SKM-1 treated with dmso at 0.1 percent for 144 hours (cell line): Measurements from ENCODE around the gene PHF1.

Experiments used
- DNase-seq: peaks from one replicate; lab custom pipeline; 2025; ENCODE audit not compliant: unreplicated experiment; lab: John Stamatoyannopoulos, UW

PHF1 gene

DNA sequence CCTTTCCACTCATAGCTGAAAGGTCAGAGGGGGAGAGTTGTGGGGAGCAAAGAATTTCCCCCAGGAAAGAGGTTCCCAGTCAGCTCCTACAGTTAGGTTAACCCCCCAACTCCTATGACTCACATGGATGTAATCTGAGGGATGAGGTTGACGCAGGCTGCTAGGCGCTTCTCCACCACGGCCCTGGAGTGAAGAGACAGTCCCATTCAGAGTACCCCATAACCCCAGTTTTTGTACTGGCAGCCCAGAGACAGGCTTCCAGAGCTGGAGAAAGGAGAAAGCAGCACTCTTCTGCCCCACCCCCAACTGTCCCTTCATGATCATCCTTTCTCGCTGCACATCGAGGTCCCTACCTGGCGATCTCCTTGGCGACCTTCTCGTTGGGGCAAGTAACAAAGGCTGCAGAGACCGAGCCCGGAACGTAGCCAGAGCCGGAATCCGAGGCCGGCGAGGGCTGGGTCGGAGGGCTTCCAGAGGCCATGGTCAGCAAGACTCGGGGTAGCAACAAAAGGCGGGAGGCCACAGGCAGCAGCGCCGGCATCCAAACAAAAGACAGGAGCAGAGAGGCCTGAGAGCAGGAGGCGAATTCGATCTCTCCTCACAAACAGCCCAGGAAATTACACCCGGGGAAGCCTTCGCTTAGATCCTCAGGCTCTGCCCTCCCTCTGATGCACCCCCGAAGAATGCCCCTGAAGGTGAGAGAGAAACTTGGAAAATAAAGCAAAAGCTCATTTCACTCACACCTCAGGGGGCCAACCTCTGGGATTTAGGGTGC is 6.5 kb downstream of the PHF1 start:
- DNase-seq = no peak

DNA sequence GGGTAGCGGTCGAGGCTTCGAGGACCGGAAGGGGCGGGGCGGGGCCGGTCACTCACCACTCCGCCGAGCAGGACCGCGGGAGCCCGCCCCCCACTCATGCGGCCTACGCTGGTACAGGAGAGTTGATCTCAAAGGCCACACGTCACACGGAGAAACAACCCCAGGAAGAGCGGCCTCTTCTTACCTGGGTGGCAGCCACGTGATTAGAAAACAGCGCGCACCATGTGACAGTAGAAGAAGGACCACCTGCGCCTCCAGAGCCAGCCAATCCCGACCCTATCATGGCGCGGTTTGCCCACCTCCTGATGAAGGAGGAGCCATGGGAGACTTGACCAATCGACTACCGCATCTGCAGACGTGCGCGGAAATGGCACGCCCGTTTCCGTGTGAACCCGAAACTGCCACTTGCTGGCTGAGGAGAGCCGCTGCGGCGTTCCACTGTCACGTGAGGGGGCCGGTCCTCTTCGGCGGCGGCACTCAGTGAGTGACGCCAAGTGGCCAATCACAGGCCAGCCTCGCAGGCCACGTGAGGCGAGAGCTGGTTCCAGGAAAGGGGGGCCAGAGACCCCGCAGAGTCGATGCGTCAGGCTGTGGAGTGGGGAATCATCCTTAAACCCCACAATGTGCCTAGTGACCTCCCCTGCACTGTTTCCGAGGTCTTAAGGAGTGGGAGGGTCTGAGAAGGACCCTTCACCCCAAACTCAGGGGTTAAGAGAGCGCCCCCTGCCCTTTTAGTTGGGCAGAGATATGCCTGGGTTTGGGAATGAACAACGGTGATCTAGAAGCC is 7.3 kb downstream of the PHF1 start, which contains the start of gene CUTA:
Gene CUTA, minus strand, starts transcription at position 205 of the 787 bp plus-strand sequence. Its CDS starts 107 bp downstream, at position 98.
- peak; percentile 98 for DNase-seq

DNA sequence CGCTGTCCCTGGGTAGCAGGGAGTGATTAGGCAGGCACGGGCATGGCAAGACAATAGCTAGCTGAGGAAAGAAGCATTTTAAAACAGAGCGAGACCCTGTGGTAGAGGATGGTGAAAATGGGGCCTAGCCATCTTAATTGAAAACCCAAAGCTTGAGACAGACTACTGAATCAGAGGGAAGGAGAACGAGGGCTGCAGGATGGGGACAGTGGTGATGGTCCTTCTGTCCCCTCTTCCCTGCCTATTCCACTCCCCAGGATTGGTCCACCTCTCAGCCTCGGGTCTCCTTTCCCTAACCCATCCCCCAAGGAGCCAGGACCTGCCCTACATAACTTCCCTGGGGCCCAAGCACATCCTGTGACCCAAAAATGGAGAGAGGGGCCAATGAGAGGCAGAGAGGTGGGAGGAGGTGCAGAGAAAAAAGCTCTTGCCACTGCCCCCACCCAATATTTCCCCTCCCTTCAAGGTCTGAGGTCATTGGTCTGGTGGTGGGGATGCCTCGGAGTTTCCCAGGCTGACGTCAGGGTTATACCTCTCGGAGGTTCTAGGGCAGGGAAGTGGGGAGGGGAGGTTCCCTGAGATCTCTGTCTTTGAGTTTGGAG is 8.0 kb downstream of the PHF1 start:
- DNase-seq = no peak

DNA sequence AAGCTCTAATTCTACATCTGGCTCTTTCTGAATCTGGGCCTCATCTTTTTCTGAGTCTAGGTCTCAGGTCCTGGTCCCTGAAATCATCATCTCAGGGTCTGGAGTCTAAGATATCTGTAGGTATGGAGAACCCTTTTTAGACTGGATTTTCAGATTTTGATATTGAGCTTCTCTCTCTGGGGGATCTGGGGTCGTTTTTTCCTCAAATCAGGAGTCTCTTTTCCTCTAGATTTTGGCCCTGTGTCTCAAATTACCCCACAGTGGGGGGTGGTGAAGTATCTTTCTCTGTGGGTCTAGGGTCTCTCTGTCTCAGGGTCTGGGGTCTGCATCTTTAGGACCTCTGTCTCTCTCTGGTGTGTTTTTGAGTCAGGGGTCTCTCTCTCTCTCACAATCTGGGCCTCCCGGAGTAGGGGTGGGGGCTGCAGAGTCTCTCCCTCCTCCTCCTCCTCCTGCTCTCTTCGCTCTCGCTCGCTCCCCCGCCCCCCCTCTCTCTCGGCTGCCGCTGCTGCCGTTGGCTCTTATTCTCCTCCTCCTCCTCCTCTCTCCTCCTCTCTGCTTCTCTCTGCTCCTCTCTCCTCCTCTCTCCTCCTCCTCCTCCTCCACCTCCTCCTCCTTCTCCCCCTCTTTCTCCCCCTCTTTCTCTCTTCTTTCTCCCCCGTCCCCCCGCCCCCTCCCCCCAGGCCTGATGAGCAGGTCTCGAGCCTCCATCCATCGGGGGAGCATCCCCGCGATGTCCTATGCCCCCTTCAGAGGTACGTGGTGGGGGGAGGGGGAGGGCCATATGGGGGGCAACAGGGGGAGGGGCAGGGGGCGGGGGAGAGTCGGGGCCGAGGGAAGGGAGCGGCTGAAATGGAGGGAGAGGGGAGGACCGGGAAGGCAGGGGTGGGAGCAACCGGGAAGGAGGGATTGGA is 9.0 kb downstream of the PHF1 start, which contains the start of gene SYNGAP1:
Gene SYNGAP1, plus strand, starts transcription at position 486 of the 911 bp plus-strand sequence. Its CDS starts 200 bp downstream, at position 686.
- no peak for DNase-seq

DNA sequence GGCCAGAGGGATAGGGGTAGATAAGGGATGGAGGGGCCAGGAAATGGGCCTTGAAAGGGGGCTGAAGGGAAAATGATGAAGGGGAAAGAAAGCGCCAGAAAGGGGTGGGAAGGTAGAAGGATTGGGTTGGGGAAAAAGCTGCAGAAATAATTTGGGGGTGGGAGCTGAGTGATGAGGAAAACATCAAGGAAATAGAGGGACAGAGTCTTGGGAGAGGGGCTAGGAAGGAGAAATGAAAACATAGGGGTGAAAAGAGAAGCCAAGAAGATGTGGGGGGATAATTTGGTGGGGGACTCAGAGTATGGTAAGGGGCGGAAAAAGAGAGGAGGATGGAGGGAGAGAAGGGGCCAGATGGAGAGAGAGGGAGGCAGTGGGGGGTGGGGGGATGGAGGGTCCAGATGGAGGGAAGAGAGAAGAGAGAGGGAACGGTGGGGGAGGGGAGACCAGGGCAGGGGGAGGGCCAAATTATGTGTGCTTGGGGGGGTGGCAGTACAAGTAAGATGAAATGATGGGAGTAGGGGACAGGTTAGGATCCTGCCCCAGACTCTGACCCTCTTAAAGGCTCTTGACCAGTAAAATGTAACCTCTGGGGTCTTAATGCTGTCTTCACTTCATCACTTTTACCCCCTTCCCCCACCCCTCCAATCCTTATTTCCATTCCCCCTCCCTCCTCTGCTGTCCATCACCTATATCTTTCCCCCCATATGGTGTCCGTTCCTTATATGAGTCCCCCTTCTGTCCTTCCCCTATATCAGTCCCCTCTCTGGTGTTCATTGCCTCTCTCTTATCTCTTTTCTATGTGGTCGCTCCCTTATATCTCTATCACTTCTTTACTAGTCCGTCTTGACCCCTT is 9.9 kb downstream of the PHF1 start:
- no peak for DNase-seq

DNA sequence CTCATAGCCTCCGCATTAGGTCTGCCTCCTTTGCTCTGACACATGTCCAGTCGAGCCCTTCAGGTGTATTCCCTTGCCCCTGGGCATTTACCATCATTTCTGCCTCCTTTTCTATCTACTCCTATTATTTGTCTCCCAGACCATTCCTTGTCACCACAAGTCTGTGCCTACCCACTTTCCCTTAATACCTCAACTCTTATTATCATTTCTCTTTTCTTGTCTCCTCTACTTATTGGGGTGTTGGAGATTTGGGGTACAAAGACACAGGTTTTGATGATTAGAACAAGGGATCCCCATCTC is 10.5 kb downstream of the PHF1 start:
- DNase-seq = no peak

DNA sequence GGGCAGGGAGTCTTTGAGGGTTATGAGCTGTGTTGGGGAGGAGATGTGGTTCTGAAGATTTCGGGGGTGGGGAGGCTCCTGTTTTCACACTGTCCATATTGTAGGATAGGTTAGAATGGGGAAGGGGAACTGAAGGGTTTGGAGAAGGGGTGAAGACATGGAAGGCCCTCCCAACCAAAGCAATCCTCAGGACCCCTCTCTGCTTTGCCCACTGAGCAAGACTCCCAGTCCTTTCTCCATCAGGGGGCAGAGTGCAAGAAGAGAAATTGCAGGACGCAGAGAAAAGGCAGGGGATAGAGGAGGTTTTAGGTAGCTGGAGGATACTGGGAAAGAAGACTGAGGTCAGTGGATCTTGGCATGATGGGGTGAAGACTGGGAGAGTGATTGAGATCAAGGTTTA is 13.0 kb downstream of the PHF1 start:
- DNase-seq = no peak

DNA sequence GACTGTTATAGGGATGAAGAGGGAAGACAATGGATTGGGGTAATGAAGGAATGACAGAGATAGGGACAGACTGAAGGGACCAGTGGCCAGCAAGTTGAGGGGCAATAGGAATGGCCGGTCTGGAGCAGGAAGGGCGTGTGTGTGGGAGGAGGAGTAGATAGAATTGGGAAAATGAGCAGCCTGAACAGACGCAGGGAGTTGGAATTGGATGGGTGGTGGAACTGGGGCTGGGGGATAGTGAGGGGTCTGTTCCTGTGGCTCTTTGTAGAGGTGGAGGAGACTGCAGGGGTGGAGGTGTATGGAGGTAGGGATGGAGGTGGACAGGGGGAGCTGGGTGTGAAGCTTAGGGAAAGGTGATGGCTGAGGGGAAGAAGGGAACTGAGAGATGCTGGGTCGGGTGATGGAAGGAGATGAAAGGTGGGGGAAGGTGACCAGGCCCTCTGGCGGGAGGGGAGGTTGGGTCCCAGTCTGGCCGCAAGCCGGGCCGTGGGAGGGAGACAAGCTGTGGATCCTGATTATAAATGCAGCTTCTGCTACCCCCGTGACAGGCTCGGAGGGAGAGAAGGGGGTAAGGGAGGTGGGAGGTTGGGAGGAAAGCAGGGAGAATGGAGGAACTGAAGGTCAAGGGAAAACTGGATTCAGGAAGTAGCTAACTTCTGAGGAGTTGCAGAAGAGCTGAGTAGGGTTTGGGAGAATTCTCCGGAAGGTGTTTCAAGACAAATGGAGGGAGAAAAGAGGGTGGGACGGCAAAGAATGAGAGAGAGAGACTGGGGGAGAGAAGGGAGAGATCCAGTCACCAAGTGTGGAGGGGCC is 14.2 kb downstream of the PHF1 start:
- DNase-seq = no peak

DNA sequence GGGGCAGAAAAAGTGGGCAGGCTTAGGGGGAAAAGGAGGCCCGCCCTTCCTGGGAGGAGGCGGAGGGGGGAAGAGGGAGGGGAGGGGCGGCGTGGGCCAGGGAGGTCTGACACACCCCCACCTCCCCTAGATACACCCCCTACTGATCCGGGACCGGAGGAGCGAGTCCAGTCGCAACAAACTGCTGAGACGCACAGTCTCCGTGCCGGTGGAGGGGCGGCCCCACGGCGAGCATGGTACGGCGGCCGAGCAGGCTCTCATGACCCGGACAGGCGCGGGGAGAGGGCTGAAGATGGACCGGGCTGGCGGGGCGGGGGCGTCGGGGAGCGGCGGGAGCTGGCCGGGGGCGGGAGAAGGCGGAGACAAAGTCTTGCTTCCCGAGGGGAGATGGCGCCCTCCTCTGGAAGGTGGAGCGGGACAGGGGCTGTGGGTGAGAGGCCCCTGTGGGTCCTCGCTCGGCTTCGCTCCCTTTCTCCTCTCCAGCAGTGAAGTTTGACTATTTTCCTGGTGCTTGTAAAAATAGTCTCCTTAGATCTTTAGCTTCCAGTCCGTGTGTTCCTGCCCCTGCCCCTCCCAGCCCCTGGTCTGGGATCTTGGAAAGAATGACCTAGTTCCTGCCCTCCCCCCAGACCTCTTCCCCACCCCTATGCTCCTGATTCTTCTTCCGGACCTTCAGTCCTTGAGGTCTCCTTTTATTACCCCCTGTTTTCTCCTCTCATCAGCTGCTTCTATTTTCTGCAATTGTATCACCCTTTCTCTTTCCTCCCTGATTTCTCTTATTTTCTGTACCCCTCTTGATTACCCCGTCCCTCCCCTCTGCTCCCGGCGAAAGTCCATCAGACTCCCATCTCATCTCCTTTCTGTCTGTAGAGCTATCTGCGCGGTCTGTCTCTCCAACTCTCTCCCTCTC is 15.1 kb downstream of the PHF1 start:
- DNase-seq = peak; percentile 68

DNA sequence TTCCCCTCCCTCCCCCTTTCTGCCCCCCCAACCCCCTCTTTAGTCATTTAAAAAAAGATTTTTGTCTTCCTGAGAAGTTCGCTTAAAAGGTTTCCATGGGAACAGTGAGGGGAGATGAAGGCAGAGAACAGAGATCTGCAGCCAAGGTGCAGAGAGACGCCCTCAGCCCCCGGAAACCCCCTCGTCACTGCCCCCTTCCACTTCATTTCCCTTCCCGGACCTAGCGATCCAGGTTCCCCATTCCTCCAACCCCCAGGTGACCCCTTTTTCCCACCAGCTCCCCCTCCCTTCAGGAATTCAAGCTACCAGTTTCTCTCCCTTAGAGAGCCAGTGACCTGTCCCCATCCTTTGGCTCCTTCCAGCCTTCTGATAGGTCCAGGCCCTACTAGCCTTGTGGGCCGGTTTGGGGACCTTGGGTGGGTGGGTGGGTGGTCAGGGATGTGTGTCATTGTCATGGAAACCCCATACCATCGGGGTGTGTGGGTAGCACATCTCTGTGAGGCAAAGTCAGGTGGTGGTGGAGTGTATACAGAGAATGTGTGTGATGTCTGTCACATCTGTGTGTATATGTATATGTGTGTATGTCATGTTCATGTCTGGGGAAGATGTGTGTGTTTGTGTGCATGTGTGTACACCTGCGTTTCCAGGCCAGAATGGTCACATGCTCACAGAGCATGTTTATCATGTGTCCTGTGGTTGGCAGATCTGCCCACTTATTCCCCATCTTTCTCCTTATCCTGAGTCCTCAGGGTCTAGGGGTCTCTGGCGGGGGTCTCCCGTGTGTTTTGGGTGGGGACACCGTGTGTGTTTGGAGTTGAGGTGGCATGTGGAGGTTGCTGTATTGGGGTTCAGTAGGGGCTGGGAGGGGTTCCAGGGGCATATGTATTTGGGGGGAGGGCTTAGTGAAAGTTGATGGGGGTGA is 16.0 kb downstream of the PHF1 start:
- DNase-seq = no peak

DNA sequence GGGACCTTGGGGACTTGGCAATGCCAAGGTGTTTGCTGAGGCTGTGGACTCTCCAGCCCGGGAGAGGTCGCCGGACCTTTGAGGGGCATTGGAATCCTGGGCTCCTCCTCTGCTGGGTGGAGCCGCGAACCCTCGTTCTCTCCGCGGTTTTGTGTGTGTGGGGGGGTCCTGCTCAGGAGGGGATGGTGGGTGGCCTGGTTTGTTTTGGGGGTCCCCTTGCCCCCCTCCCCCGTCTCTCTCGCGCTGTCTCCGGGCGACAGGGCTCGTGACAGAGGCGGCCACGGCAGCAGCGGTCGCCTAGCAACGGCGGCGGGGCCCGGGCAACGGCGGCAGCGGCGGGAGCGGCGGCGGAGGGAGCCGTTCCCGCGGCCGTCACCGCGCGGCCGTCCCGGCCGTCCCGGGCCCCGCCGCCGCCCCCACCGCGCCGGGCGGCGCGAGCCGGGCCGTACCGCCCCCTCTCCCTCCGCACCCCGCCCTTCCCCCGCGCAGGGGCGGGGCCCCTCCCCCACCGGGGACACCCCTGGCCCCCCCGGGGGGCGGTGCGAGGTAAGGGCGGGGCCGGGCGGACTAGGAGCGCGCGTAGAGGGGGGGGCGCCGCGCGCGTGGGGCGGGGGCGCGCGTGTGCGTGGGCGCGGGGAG is 16.9 kb downstream of the PHF1 start:
- peak; percentile 16 for DNase-seq

DNA sequence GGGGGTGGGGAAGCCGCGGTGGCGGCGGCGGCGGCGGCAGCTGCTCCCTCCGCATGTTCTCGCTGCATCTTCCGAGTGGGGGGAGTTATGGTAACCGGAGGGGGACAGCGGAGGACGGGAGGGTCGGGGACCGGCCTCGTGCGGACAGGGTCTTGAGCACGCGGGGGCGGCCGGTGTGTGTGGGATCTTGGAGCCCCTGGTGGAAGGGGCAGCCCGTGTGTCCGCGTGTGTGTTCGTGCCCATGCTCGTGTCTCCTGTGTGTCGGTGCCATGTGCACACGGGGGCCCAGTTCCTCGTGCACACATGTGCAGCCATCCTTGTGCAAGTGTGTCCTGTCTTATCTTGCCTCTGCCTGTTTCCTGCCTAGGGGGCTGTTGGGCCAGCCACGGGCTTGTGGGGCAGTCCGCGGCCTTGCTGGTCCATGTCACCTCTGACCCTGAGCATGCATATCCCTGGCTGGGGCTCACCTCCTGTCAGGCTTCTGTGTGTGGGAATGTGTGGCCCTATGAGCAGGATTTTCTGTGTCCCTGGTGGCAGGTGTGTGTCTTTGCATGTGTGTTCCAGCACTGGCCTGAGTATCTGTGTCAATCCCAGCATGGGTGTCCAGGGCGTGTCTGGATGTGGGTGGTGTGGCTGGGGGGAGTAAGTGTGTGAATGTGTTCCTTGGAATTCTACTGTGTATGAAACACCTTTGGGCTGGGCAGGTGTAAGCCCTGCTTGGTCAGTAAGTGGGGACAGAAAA is 17.6 kb downstream of the PHF1 start:
- peak; percentile 55 for DNase-seq

DNA sequence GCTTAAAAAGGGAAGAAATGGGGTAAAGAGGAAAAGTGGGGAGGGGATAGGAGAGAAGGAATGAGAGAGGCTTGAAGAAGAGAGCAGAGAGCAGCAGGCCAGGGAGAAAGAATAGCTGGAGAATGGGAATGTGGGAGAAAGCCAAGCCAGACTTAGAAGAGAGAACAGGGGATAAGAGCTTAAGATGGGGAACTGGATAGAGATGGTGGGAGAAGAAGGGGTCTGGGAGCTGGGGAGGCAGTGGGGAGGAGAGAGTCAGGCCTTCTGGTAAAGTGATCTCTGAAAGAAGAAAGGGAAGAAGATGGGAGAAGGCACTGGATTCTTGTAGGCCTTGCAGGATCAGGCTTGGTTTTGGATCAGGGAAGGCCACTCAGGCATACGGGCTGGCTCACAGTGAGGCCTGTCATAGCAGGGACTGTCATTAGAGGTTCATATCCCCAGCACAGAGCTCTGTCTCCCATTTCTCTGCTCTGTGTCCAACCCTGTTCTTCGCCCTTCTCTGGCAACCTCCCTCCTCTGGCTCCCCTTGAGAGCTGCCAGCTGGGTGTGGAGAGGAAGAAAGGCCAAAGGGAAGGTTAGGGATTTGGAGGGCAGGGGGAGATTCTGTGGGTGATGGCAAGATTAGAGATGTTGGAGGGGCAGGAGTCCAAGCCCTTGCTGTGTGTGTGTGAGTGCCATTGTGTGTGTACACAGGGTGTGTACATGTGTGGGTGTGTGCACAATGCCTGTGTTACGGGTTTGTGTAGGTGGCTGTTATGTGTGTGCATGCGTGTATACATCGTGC is 18.3 kb downstream of the PHF1 start:
- DNase-seq = no peak

DNA sequence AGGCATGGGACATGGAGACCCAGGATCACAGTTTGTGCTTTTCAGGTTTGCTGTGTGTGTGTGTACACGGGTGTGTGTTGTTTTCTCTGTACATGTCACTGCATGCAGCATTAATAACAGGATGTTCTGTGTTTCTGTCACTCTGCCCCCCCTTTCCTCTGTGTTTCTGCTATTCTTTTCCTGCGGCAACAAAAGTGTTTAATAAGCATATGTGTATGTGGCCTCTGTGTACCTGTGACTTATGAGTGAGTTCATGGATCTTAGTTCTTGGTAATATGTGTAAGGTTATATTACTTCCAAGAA is 18.9 kb downstream of the PHF1 start:
- no peak for DNase-seq

DNA sequence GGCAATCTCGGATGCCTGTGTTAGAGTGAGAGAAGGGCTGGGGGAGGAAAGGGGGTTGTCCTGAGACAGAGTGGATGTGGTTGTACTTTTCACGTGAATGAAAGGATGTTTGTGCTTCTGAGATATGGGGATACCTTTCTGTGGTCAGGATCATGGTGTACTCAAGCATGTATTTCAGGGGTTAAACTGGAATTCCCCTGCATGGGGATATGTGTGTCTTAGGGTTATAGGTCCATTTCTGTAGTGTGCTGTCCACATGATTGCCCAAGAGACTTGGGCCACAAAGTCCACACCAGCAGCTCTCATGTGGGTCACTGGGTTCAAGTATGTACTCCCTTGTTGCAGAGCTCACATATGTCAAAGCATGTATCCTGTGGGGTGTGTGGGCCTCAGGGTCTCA is 19.5 kb downstream of the PHF1 start:
- no peak for DNase-seq
